ENCODE measurements around the gene C1orf115.
"Not testable (repeated sequence)": the region's sequence is repeated elsewhere in the genome, so short reads cannot be mapped to it uniquely, and the experiment has no call there.

C1orf115 gene

DNA sequence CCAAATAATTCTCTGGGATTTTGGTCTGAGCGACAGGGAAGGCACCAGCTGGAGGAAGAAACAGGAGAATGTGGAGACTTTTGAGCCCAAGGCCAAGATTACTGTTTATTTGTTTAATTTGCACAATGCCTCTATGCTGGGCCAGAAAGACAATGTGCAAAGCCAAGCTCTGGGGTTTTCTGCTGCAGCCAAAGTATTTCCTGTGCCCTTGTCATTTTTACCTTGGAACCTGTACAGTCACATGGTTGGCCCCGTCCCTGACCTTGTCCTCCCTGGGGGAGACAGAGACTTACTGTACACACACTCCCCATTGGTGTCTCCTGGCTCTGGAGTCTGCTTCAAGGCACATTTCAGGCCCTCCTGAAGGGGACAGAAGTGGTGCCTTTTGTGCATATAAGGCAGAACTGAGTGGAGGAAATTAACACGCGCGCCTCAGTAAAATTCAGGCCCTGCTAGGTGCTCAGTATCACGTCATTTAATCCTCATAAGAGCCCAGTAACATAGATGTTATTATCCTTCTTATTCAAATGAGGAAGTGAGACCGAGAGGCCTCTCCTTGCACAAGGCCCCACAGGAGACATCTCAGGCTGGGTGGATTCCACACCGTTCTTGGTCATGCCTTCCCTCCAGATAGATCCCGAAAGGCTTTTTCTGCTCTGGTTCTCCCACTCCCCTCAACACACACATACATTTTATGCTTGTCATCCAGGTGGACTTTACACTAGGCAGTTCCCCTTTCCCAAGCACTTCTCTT, 21.1 kb downstream of the C1orf115 start:
- peak; percentile 44 for DNase-seq (ENCODE audit: extremely low read depth, insufficient read length)
- Histone ChIP-seq H3K27me3 (replicated peaks; ENCODE audit: control insufficient read depth, insufficient read depth, low read length) (no peaks in the 10 kb centered on the region), H3K4me3 (replicated peaks; ENCODE audit: low read depth, low read length) (no peak overlapping the region), H3K36me3 (ENCODE audit: control insufficient read depth, insufficient read depth, low read length) (no peaks in the 10 kb centered on the region)
- no peak for TF ChIP-seq CTCF (IDR thresholded peaks at IDR 0.05; ENCODE audit: insufficient read depth, low read length, poor library complexity, severe bottlenecking)

DNA sequence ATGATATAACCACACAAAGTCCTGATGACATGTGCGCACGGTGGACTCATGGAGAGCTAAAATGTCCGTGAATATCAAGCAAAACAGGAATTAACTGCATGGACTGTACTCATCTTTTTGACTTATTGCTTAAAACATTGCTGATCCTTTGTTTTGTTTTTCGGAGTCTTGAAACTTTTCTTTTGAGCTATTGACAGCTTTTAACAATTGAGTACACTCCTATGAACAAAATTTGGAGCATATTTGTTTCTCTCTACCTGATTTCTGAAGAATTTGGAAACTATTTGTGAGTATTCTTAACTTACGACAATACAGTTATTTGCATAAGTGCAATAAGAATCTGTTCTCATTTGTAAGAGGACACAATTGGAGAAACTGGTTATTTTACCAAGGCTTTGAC, 25.8 kb downstream of the C1orf115 start:
- not testable (repeated sequence) for H3K36me3 ChIP-seq (ENCODE audit: control insufficient read depth, insufficient read depth, low read length); H3K27me3 ChIP-seq (replicated peaks; ENCODE audit: control insufficient read depth, insufficient read depth, low read length); DNase-seq (ENCODE audit: extremely low read depth, insufficient read length); H3K4me3 ChIP-seq (replicated peaks; ENCODE audit: low read depth, low read length)

- DNase-seq (ENCODE audit: extremely low read depth, insufficient read length) = no peak
- Histone ChIP-seq H3K36me3 (ENCODE audit: control insufficient read depth, insufficient read depth, low read length) (no peaks in the 10 kb centered on the region), H3K4me3 (replicated peaks; ENCODE audit: low read depth, low read length) (no peak overlapping the region), H3K27me3 (replicated peaks; ENCODE audit: control insufficient read depth, insufficient read depth, low read length) (no peaks in the 10 kb centered on the region)
- no peak for TF ChIP-seq CTCF (IDR thresholded peaks at IDR 0.05; ENCODE audit: insufficient read depth, low read length, poor library complexity, severe bottlenecking)
These were observed 27.9 kb downstream of the C1orf115 start for GRCh38 chr1:220717800-220718640.

GRCh38 chr1:220721266-220721665, 31.1 kb downstream of the C1orf115 start:
- H3K27me3 ChIP-seq (replicated peaks; ENCODE audit: control insufficient read depth, insufficient read depth, low read length); DNase-seq (ENCODE audit: extremely low read depth, insufficient read length); H3K36me3 ChIP-seq (ENCODE audit: control insufficient read depth, insufficient read depth, low read length); H3K4me3 ChIP-seq (replicated peaks; ENCODE audit: low read depth, low read length): not testable (repeated sequence)

- DNase-seq (ENCODE audit: extremely low read depth, insufficient read length) = no peak
- peak; percentile 45 for TF ChIP-seq CTCF (IDR thresholded peaks at IDR 0.05; ENCODE audit: insufficient read depth, low read length, poor library complexity, severe bottlenecking)
- Histone ChIP-seq H3K36me3 (ENCODE audit: control insufficient read depth, insufficient read depth, low read length) (no peaks in the 10 kb centered on the region), H3K27me3 (replicated peaks; ENCODE audit: control insufficient read depth, insufficient read depth, low read length) (no peaks in the 10 kb centered on the region), H3K4me3 (replicated peaks; ENCODE audit: low read depth, low read length) (no peak overlapping the region)
These were observed 36.5 kb downstream of the C1orf115 start for GRCh38 chr1:220726634-220727033.

DNA sequence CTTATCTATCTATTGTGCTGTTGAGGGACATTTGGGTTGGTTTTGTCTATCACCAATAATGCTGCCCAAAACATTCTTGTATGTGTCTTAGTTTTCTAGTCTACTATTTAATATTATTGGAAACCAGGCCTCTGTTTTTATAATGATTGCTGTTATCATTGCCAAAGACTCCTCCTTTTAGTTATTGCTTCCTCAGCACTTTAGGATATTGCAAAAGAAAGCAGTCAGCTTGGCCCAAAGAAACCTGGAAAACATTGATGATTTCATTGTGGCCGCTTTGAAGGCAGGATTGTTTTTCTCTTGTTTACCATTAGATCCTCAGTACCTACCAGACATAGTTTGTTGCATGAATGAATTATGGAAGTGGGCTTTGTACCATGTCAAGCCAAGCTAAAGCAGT, 37.4 kb downstream of the C1orf115 start:
- no peak for DNase-seq (ENCODE audit: extremely low read depth, insufficient read length)
- no peaks in the 10 kb centered on the region for H3K36me3 ChIP-seq (ENCODE audit: control insufficient read depth, insufficient read depth, low read length)
- H3K27me3 ChIP-seq (replicated peaks; ENCODE audit: control insufficient read depth, insufficient read depth, low read length) = no peaks in the 10 kb centered on the region

More for the DNA sequence above, 37.4 kb downstream of the C1orf115 start:
- TF ChIP-seq CTCF (IDR thresholded peaks at IDR 0.05; ENCODE audit: insufficient read depth, low read length, poor library complexity, severe bottlenecking) = no peak
- no peak overlapping the region for H3K4me3 ChIP-seq (replicated peaks; ENCODE audit: low read depth, low read length)

All from GM06990 (cell line).